ENCODE results near the gene MLXIP. TPM values are rescaled to one million over a fixed set of nuclear protein-coding genes. Genes with fewer than 3 reads are reported as not detected.

MLXIP gene
- total RNA-seq, 1 experiment from 2014 or later: 32.4 TPM

DNA sequence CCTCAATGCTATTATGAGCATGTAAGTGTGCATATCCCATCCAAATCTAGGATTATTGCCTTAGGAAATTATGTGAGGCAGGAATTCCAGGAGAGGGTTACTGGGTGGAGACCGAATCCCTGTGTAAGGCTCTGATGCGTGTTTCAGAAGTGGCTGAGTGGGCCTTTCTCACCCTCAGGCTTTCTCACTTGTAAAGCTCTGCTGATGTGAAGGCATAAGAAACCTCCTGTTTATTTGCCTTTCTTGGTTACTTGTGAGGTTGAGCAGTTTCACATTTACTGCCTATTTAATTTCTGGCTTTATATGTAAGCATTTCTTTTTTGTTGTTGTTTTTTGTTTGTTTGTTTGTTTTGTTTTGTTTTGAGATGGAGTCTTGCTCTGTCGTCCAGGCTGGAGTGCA is 84.4 kb downstream of the MLXIP start:
- no peak overlapping the region for H3K4ac ChIP-seq (ENCODE audit: low read depth, low read length)
- H2BK5ac ChIP-seq (ENCODE audit: insufficient read length, low read length): no peak overlapping the region
- WGBS (ENCODE audit: extremely low coverage, insufficient read length, low lambda C conversion rate): no CpG with 5 or more reads among the region's 3 CpGs
- H3K27me3 ChIP-seq (ENCODE audit: insufficient read depth, low read length): no peaks in the 10 kb centered on the region
- no peak overlapping the region for H4K91ac ChIP-seq (ENCODE audit: insufficient read length, low read depth, low read length)
- H2AK5ac ChIP-seq (ENCODE audit: insufficient read length, low read length): no peak overlapping the region
- Mint-ChIP-seq H3K9me3 (no peaks in the 10 kb centered on the region), H3K4me3 (no peak overlapping the region), H3K36me3 (ENCODE audit: insufficient read depth in 1 of 3, low read depth in 3 of 3) (no peaks in the 10 kb centered on the region), H3K27ac (0 out of 7 replicates have a peak overlapping the region, but pooled peaks of 1 of the 3 experiments have one; percentile 55), H3K27me3 (ENCODE audit: low read depth) (peaks cover 3% of the 10 kb centered on the region), H3K4me1 (peaks cover 5 to 6% of the 10 kb centered on the region in 2 experiments; a peak in 2 of 4 replicates)
- H4K8ac ChIP-seq (replicated peaks; ENCODE audit: insufficient read length, low read depth, low read length): no peak overlapping the region
- DNase-seq: no peak
- no peak overlapping the region for H4K5ac ChIP-seq (ENCODE audit: insufficient read length, low read depth, low read length)
- no peak overlapping the region for H3K4me2 ChIP-seq (ENCODE audit: insufficient read depth, insufficient read length, low read length)
- no peaks in the 10 kb centered on the region for H3K79me2 ChIP-seq (ENCODE audit: insufficient read depth, low read length)
- H3K9me3 ChIP-seq (ENCODE audit: control insufficient read depth, low read depth, low read length): no peaks in the 10 kb centered on the region
- no peak overlapping the region for H3K27ac ChIP-seq (ENCODE audit: insufficient read length, low read depth, low read length)
- H2BK15ac ChIP-seq (ENCODE audit: low read depth, low read length): no peak overlapping the region
- H3K18ac ChIP-seq (ENCODE audit: insufficient read length, low read depth, low read length): no peak overlapping the region
- no peaks in the 10 kb centered on the region for H3K4me1 ChIP-seq (ENCODE audit: insufficient read depth, low read length)
- H3K14ac ChIP-seq (ENCODE audit: insufficient read depth, low read length): no peak overlapping the region
- H2BK12ac ChIP-seq (ENCODE audit: insufficient read length, low read depth, low read length): no peak overlapping the region
- H3K56ac ChIP-seq (ENCODE audit: insufficient read length, low read depth, low read length): no peak overlapping the region
- no peak overlapping the region for H2BK120ac ChIP-seq (ENCODE audit: low read depth, low read length, poor library complexity, severe bottlenecking)
- no peak overlapping the region for H3T11ph ChIP-seq (ENCODE audit: low read length)
- H4K20me1 ChIP-seq (ENCODE audit: control insufficient read depth, insufficient read depth, insufficient read length): no peaks in the 10 kb centered on the region
- H3K23me2 ChIP-seq (ENCODE audit: insufficient read length, low read depth, low read length, poor library complexity, severe bottlenecking): no peaks in the 10 kb centered on the region
- TF ChIP-seq, protein P1, sequence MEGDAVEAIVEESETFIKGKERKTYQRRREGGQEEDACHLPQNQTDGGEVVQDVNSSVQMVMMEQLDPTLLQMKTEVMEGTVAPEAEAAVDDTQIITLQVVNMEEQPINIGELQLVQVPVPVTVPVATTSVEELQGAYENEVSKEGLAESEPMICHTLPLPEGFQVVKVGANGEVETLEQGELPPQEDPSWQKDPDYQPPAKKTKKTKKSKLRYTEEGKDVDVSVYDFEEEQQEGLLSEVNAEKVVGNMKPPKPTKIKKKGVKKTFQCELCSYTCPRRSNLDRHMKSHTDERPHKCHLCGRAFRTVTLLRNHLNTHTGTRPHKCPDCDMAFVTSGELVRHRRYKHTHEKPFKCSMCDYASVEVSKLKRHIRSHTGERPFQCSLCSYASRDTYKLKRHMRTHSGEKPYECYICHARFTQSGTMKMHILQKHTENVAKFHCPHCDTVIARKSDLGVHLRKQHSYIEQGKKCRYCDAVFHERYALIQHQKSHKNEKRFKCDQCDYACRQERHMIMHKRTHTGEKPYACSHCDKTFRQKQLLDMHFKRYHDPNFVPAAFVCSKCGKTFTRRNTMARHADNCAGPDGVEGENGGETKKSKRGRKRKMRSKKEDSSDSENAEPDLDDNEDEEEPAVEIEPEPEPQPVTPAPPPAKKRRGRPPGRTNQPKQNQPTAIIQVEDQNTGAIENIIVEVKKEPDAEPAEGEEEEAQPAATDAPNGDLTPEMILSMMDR (conservative IDR thresholded peaks at IDR 0.05): no peak
- no peak overlapping the region for H3K9ac ChIP-seq (ENCODE audit: extremely low read depth, insufficient read length, low read length)
- H2BK20ac ChIP-seq (ENCODE audit: low read depth, low read length, poor library complexity, severe bottlenecking): no peak overlapping the region
- H2AFZ ChIP-seq (ENCODE audit: low read length): no peak overlapping the region
- H3K79me1 ChIP-seq (ENCODE audit: insufficient read depth, low read depth, low read length, poor library complexity, severe bottlenecking): no peaks in the 10 kb centered on the region
- no peak overlapping the region for H3K23ac ChIP-seq (ENCODE audit: insufficient read length, low read depth, low read length)

Measured in H9 (cell line).